Upper lobe of right lung (tissue), 1 donor: ENCODE measurements around the gene SYT1. TPM values are rescaled to one million over a fixed set of nuclear protein-coding genes. Genes with fewer than 3 reads are reported as not detected.

Experiments used
- ATAC-seq: fragments of 200-7000 bp; cut with Tn5 transposase; one replicate; pipeline ENCODE4 v1.9.1; 2020; ENCODE audit warnings: mild to moderate bottlenecking, moderate library complexity
- DNase-seq: peaks from one replicate; pipeline ENCODE4 v3.0.0-alpha.2; 2020
- H3K27ac ChIP-seq: fragments of 200-600 bp; one replicate; pipeline ENCODE4 v1.8.0; 2022
- H3K27me3 ChIP-seq: fragments of 200-600 bp; one replicate; pipeline ENCODE4 v1.8.0; 2022; ENCODE audit warnings: mild to moderate bottlenecking
- H3K36me3 ChIP-seq: fragments of 200-600 bp; one replicate; pipeline ENCODE4 v1.8.0; 2022
- H3K4me1 ChIP-seq: fragments of 200-600 bp; one replicate; pipeline ENCODE4 v1.8.0; 2022
- H3K4me3 ChIP-seq: fragments of 200-600 bp; one replicate; pipeline ENCODE4 v1.8.0; 2022; ENCODE audit warnings: mild to moderate bottlenecking
- H3K9me3 ChIP-seq: fragments of 200-600 bp; one replicate; pipeline ENCODE4 v1.8.0; 2022
- intact Hi-C: fragments of 100-400 bp; cut with DNase I; formaldehyde crosslinking; loops from one replicate; pipeline ENCODE4 v1.11.0; 2022
- total RNA-seq: library from RNA; stranded (reverse); fragmentation: NEBNext Ultra II Directional; extraction: Animal tissue kit (Norgen Biotek cat#: 25700); gene quantifications from one replicate; pipeline ENCODE4 v1.2.1, GENCODE V29; 2021
- TF ChIP-seq, protein P1 (sequence below): fragments of 200-600 bp; IDR thresholded peaks from one replicate; pipeline ENCODE4 v1.8.0; 2022; ENCODE audit warnings: antibody characterized with exemption
- donor health status: DM: no; HTN: yes; CAD: no; lungs with severe emphysema.

The SYT1 gene
- total RNA-seq, 1 donor from 2014 or later = 0.58 TPM

DNA sequence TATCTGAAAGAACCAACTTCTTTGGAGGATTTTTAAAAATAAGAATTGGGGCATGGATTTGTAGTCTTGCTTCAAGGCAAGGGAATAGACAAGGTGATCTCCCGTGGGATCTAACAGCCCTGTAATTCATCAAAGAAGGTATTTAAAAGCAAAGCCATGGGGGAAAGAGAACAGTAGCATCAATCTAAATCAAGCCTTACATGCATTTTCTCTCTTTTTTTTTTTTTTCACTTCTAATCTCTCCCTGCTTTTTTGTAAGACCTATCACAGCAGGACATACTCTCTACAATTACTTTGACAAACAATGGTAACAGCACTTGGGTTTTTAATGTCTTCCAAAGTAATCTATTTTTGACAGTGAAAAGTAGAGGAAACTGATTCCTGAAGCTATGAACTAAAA lies 458.3 kb downstream of the SYT1 start:
- H3K4me1 ChIP-seq = no peaks in the 10 kb centered on the region
- ATAC-seq (no peak), DNase-seq (no peak)
- TF ChIP-seq, protein P1, sequence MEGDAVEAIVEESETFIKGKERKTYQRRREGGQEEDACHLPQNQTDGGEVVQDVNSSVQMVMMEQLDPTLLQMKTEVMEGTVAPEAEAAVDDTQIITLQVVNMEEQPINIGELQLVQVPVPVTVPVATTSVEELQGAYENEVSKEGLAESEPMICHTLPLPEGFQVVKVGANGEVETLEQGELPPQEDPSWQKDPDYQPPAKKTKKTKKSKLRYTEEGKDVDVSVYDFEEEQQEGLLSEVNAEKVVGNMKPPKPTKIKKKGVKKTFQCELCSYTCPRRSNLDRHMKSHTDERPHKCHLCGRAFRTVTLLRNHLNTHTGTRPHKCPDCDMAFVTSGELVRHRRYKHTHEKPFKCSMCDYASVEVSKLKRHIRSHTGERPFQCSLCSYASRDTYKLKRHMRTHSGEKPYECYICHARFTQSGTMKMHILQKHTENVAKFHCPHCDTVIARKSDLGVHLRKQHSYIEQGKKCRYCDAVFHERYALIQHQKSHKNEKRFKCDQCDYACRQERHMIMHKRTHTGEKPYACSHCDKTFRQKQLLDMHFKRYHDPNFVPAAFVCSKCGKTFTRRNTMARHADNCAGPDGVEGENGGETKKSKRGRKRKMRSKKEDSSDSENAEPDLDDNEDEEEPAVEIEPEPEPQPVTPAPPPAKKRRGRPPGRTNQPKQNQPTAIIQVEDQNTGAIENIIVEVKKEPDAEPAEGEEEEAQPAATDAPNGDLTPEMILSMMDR = no peak
- intact Hi-C loops = no loop called here
- no peak overlapping the region for H3K4me3 ChIP-seq
- H3K36me3 ChIP-seq = no peaks in the 10 kb centered on the region
- no peaks in the 10 kb centered on the region for H3K27me3 ChIP-seq
- no peak overlapping the region for H3K27ac ChIP-seq
- H3K9me3 ChIP-seq = peaks cover 3% of the 10 kb centered on the region

DNA sequence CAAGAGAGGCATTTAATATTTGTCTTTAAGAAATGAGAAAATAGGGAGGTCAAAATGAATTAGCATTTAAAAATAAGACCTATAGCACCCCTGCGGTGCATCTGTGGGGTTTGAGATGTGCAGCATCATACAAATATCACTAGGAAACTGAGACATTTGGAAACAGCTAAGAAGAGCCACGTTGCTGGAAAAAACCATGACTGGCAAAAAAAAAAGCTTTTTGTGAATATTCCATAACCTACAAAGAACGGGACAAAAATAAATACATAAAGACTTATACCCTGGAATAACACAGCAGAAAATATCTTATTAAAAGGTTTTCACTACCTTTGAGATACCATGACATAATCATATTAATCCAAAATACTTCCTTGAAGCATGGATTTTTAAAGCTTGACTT lies 460.0 kb downstream of the SYT1 start:
- H3K4me1 ChIP-seq = no peaks in the 10 kb centered on the region
- ATAC-seq (no peak), DNase-seq (no peak)
- H3K36me3 ChIP-seq = no peaks in the 10 kb centered on the region
- H3K4me3 ChIP-seq = no peak overlapping the region
- H3K27ac ChIP-seq = no peak overlapping the region
- intact Hi-C loops = no loop called here
- TF ChIP-seq, protein P1 = no peak
- no peaks in the 10 kb centered on the region for H3K9me3 ChIP-seq
- no peaks in the 10 kb centered on the region for H3K27me3 ChIP-seq

DNA sequence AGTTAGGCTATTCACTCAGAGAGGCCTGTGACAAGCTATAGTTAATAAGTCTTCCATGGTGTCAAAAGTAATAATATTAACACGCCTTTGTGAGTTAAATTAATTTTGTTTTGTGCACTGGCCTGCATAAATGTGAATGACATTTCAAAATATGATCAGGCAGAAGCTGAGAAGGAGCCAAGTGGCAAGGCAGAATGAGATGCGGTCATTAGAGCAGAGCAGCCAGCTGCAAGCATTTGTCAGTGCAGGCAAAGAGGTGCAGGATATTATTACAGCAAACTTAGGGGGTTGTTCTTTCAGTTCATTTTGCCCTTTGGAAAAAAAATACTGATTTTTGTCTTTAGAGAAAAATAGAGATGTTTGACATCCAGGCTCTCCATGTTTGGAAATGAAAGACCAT lies 461.6 kb downstream of the SYT1 start:
- TF ChIP-seq, protein P1 = no peak
- Histone ChIP-seq H3K4me1 (no peaks in the 10 kb centered on the region), H3K27ac (no peak overlapping the region), H3K36me3 (no peaks in the 10 kb centered on the region), H3K27me3 (no peaks in the 10 kb centered on the region), H3K9me3 (no peaks in the 10 kb centered on the region), H3K4me3 (no peak overlapping the region)
- ATAC-seq (no peak), DNase-seq (no peak)
- intact Hi-C loops = no loop called here

DNA sequence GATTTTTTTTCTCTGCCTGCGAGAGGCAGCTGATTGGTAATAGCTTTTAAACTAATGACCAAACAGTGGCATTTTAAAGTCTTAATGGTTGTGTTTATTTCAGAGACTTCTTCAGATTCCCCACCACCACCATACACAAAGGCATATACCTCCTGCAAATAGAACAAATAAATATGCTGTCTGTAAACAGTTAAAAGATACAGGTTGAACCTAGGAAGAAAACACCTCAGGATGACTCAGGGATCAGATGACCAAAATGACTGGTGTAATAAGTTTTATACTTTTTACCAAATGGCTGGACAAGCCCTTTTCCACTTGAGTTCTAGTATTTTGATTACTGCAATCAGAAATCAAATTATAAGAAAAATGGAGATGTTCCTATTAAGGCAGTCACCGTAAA lies 462.1 kb downstream of the SYT1 start:
- Histone ChIP-seq H3K27me3 (no peaks in the 10 kb centered on the region), H3K4me1 (no peaks in the 10 kb centered on the region), H3K27ac (no peak overlapping the region), H3K36me3 (no peaks in the 10 kb centered on the region), H3K9me3 (no peaks in the 10 kb centered on the region), H3K4me3 (no peak overlapping the region)
- intact Hi-C loops = no loop called here
- DNase-seq (no peak), ATAC-seq (no peak)
- TF ChIP-seq, protein P1 = no peak

DNA sequence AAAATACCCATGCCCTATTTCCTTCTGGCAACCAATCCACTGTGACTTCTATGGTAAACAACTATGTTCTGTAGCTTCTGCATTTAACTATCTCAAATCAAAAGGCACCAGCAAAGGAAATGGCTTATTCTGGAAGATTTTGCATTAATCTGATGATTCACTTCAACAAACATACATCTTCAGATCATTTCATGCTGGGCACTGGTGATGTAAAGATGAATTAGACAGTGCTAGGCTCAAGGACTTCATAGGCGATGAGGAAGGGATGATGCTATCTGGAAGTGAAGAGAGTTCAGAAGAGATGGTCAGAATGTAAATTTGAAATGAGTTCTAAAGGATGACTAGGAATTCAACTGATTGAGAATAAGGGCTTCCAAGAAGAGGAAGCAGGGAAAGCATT lies 462.9 kb downstream of the SYT1 start:
- Histone ChIP-seq H3K27me3 (no peaks in the 10 kb centered on the region), H3K36me3 (no peaks in the 10 kb centered on the region), H3K9me3 (no peaks in the 10 kb centered on the region), H3K4me3 (no peak overlapping the region), H3K4me1 (no peaks in the 10 kb centered on the region), H3K27ac (no peak overlapping the region)
- DNase-seq (no peak), ATAC-seq (no peak)
- TF ChIP-seq, protein P1 = no peak
- intact Hi-C loops = no loop called here

DNA sequence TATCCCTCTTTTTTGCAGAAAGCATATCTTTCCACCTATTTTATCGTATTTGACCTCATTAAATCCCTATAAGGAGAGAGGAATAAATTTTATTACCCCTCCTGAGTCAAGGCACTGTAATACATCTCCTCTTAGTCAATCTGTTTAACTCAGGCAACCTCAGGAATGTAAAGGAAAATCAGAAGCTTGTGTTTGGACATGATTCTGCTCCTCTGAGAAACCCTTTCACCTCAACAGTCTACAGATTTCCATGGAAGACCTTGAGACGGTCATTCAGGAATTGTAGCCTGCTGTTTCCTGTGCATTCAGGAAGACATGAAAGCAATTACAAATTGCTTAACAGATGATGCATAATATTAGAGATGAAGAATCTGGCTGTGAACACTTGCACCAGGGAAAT lies 465.4 kb downstream of the SYT1 start:
- DNase-seq (no peak), ATAC-seq (no peak)
- TF ChIP-seq, protein P1 = no peak
- no peaks in the 10 kb centered on the region for H3K27me3 ChIP-seq
- intact Hi-C loops = no loop called here
- H3K36me3 ChIP-seq = no peaks in the 10 kb centered on the region
- H3K4me1 ChIP-seq = no peaks in the 10 kb centered on the region
- H3K4me3 ChIP-seq = no peak overlapping the region
- no peaks in the 10 kb centered on the region for H3K9me3 ChIP-seq
- no peak overlapping the region for H3K27ac ChIP-seq
